ENCODE data around the gene HOXB3.
A peak's percentile ranks its signal among the peaks of the same experiment; 100 is the strongest.

HOXB3 gene

DNA sequence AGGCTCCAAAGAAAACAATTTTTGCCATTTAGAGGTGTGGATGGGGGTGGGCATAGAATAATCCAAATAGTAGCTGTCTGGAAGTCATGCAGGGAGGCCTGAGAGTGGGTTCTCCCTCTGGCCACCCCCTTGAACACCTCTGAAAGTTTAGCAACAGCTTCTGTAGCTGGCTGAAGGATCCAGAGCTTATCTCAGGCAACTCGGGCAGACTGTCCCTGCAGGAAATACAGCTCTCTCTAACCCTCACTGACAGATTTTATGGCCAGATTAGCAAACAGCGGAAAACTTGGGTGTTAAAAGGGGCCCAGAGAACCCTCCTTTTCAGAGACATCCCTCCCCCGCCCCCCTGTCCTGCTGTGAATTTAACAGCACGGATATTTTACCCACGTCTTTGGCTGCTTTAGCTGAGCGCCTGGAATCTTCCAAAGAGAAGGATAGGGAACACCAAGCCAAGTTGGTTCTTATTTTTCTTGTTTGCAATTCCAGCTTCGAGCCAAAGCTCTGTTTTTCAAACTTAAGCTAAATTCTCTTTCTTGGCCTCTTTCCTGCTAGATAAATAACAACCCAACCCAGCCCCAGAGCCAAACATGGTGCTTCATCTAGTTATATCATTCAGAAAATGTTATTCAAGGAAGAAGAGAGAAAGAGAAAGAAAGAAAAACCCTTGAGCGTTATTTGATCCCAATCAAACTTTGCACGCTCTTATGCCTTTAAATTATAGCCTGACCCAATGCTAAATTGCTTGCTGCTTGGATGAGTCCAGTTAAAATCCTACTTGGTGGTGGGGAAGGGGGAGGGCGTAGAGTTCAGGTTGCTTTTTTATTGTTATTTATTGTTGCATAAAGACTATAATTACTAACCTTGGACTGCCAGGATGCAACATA is 42.9 kb downstream of the HOXB3 start:
- peaks cover 56% of the 10 kb centered on the region for H3K27me3 Mint-ChIP-seq
- ATAC-seq = no peak
- no peaks in the 10 kb centered on the region for H3K36me3 Mint-ChIP-seq
- no peak overlapping the region for H3K4me3 Mint-ChIP-seq
- no peaks in the 10 kb centered on the region for H3K9me3 Mint-ChIP-seq
- H3K27ac Mint-ChIP-seq = no peak overlapping the region
- H3K4me1 Mint-ChIP-seq = peaks cover 20% of the 10 kb centered on the region

DNA sequence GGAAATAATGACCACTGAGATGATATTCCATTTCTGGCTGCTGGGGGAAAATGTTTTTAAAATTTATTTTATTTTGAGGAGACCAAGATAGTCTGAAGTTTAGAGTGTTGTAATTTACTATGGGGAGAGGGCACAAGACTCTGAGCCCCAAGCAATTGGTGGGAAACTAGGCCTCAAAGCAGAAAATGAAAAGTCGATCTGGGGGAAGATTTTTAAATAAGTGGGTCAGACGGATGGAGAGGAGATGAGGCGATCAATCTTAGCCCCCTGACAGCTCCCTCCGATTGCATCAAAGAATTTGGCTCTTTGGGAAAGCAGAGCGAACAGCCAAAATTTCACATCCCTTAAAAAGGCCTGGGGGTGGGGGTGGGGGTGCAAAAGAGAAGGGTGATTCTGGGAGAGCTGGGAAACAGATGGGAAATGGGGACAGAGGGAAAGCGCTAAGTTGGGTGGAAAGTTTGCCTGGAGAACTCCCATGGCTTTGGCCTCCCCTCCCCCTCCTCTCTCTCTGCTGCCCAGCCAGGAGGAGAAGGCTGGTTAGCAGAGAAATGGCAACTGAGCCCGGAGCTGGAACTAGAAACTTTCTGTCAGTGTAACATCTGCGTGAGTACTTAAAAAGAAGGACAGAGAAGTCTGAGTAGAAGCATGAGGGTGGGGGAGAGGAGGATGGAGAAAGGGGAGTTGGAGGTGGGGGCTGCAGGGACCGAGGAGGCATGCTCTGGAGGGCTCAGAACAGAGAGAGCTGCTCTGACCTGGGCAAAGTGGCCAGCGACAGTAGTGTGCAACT is 43.7 kb downstream of the HOXB3 start:
- no peaks in the 10 kb centered on the region for H3K9me3 Mint-ChIP-seq
- H3K27me3 Mint-ChIP-seq = peaks cover 56% of the 10 kb centered on the region
- H3K4me3 Mint-ChIP-seq = no peak overlapping the region
- no peak for ATAC-seq
- no peak overlapping the region for H3K27ac Mint-ChIP-seq
- H3K4me1 Mint-ChIP-seq = peaks cover 28% of the 10 kb centered on the region
- no peaks in the 10 kb centered on the region for H3K36me3 Mint-ChIP-seq

DNA sequence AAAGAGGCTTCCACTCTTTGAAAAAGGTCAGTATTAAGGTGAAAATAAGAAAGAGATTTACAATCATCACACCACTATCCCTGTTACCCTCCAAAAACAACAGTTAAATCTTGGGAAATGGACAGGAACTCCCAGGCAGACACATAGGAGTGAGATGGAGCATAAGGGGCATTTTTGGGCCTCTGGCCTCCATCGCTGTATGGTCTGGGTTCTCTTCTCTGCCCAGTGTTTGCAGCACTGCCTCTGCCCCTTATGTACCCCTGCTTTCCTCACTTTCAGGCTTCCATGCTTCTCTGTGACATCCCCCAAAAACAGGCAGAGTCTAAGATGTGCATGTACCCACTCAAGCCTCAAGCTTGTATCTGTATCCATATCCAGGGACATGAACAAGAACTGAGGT is 44.5 kb downstream of the HOXB3 start:
- peaks cover 34% of the 10 kb centered on the region for H3K4me1 Mint-ChIP-seq
- H3K27ac Mint-ChIP-seq = no peak overlapping the region
- no peak for ATAC-seq
- H3K36me3 Mint-ChIP-seq = no peaks in the 10 kb centered on the region
- H3K27me3 Mint-ChIP-seq = peaks cover 64% of the 10 kb centered on the region
- no peaks in the 10 kb centered on the region for H3K9me3 Mint-ChIP-seq
- no peak overlapping the region for H3K4me3 Mint-ChIP-seq

DNA sequence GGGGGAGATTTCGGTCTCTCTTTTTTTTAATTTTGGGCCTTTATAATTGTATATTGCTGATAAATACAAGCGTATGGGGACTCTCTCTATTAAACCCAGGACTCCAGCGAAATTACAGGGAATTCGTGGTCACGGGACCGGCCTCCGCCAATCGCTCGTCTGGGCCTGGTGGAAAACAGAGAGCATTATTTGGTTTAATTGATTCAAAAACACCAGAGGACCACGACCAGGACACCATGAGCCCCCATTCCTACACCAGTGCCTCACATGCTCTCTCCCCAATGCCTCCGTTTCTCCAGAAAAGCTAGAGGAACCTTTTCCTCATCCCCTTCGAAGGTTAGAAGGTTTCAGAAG is 45.0 kb downstream of the HOXB3 start, which contains the start of gene HOXB2:
HOXB2 (minus strand) TSS at position 88 of the 354 bp plus-strand sequence. CDS start 198 bp downstream, outside the sequence.
- ATAC-seq = no peak
- no peaks in the 10 kb centered on the region for H3K36me3 Mint-ChIP-seq
- peaks cover 34% of the 10 kb centered on the region for H3K4me1 Mint-ChIP-seq
- H3K4me3 Mint-ChIP-seq = peak within 1 kb of the TSS; percentile 75
- no peaks in the 10 kb centered on the region for H3K9me3 Mint-ChIP-seq
- no peak within 1 kb of the TSS for H3K27ac Mint-ChIP-seq
- peaks cover 70% of the 10 kb centered on the region for H3K27me3 Mint-ChIP-seq

DNA sequence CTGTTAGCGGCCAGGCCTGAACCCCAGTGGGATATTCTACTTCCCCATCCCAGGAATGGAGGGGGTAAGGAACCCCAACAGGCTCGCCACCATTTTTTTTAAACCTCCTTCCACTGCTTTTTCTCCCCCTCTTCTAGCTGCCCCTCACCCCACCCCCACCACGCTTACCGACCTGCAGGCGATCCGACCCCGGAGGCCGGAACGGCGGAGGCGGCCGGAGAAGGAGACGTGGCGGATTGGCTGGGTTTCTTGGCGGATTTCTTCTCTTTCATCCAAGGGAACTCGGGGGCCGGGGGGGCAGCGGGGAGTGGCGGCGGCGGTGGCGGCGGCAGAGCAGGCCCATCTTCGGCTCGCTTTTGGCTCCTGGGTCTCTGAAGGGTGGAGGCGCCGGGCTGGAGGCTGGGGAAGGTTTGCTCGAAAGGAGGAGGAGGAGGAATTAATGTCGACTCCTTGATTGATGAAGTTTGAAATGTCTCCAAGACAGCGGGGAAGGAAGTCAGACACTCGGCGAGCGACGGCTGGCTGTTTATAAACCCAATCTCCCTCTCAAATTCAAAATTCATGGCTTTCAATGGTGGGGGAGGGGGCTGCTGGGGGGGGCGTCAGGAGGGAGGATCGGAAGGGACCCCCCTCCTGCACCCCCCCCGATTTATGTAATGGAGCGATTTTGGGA is 45.6 kb downstream of the HOXB3 start:
- peaks cover 75% of the 10 kb centered on the region for H3K27me3 Mint-ChIP-seq
- H3K9me3 Mint-ChIP-seq = no peaks in the 10 kb centered on the region
- no peak for ATAC-seq
- no peak overlapping the region for H3K27ac Mint-ChIP-seq
- H3K4me3 Mint-ChIP-seq = peak overlapping the region; percentile 75
- H3K4me1 Mint-ChIP-seq = peaks cover 34% of the 10 kb centered on the region
- no peaks in the 10 kb centered on the region for H3K36me3 Mint-ChIP-seq

DNA sequence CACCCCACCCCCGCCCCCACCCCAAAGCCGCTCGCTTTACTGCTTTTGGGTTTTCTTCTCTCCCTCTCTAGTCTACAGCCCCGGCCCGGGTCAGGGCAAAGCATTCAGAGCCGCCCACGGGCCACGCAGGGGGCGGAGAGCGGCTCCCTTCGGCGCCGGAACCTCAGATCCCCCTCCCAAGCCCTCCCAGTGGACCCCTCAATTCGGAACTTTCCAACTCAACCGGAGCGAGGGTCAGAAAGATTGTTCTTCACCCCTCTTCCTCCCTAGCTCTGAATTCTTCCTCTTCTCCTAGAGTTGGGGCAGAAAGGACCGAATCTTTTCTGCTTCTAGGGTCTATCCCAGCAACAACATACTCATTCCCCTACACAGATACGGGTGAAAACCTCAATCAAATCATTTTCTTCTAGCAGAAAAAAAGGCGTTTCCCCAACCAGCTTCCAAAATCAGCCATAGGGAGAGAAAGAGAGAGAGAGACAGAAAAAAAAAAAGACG is 46.1 kb downstream of the HOXB3 start:
- Mint-ChIP-seq H3K27me3 (peaks cover 79% of the 10 kb centered on the region), H3K9me3 (no peaks in the 10 kb centered on the region), H3K4me3 (peak overlapping the region; percentile 75), H3K36me3 (no peaks in the 10 kb centered on the region), H3K27ac (no peak overlapping the region), H3K4me1 (peaks cover 34% of the 10 kb centered on the region)
- no peak for ATAC-seq

DNA sequence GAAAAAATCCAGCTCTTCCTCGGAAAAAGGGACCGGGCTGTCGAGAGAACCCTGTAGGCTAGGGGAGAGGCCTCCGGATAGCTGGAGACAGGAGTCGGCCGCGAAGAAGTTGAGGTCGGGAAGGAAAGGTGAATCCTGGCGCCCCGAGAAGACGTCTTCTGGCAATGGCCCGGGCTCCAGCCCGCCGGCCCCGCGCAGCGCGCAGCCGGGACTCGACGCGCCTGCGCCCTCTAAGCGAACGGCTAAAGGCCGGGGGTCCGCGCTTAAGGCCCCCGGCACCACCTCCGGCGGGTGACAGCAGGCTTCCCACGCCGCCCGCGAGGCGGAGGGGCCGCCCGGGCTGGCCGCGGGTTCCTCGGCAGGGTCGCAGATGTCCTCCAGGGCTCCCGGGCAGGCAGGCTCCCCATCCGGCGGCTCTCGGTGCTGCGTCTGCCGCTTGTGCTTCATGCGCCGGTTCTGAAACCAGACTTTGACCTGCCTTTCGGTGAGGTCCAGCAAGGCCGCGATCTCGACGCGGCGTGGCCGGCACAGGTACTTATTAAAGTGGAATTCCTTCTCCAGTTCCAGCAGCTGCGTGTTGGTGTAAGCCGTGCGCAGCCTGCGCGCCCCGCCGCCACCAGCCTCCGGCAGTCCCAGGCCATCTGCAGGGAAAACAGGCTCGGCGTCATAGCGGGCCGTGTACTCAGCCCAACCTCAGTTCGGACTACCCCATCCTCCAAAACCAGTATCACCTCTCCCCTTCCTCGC is 46.8 kb downstream of the HOXB3 start:
- Mint-ChIP-seq H3K4me3 (peak overlapping the region; percentile 88), H3K27me3 (peaks cover 79% of the 10 kb centered on the region), H3K4me1 (peaks cover 34% of the 10 kb centered on the region)

DNA sequence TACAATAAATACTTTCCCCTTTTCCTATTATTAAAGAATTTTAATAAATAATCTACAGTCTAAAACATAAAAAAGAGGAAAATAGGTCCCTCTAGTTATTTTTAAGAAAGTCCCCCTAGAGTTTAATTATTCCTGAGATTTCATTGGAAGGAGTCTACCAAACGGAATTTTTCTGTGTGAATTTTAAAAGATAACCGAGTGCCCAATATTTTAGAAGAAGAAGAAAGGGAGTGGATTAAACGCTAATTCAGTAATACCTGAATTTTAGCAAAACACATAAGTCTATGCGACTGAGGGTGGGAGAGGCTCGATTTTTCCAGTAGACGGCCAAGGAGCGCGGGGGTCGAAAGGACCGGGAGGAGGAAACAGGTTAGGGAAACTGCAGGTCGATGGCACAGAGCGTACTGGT is 47.3 kb downstream of the HOXB3 start:
- no peaks in the 10 kb centered on the region for H3K36me3 Mint-ChIP-seq
- H3K27ac Mint-ChIP-seq = peak overlapping the region; percentile 87
- H3K4me1 Mint-ChIP-seq = peaks cover 34% of the 10 kb centered on the region
- ATAC-seq = no peak
- H3K27me3 Mint-ChIP-seq = peaks cover 82% of the 10 kb centered on the region
- H3K4me3 Mint-ChIP-seq = peak overlapping the region; percentile 88
- no peaks in the 10 kb centered on the region for H3K9me3 Mint-ChIP-seq

More for the DNA sequence above, 46.8 kb downstream of the HOXB3 start:
- no peaks in the 10 kb centered on the region for H3K9me3 Mint-ChIP-seq
- H3K36me3 Mint-ChIP-seq = no peaks in the 10 kb centered on the region
- ATAC-seq = peak; percentile 58
- no peak overlapping the region for H3K27ac Mint-ChIP-seq

DNA sequence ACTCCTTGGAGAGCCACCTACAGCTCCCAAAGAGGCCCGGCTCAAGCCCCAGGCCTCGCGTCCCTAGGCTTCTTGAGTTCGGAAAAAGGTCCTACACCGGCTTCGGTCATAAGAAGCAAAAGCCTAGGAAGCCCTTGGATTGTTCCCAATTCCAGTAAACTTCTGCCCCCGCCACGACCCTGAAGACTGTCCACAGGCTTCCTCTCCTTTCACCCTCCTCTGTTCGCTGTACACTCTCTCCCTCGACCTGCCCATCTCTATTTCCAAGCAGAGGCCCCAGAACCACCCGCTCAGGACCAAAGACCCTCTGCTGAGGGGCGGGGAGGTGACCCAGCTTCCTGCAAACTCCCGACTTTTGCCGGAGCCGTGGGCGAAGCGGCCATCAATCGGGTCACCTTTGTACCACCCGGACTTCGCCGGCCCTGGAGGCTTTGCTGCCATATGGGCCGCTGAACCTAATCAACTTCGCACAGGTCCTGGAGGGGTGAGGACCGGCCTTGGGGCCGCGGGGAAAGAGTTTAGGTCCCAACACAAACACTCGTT is 47.9 kb downstream of the HOXB3 start:
- no peaks in the 10 kb centered on the region for H3K36me3 Mint-ChIP-seq
- H3K9me3 Mint-ChIP-seq = no peaks in the 10 kb centered on the region
- H3K4me1 Mint-ChIP-seq = peaks cover 34% of the 10 kb centered on the region
- ATAC-seq = no peak
- H3K4me3 Mint-ChIP-seq = peak overlapping the region; percentile 80
- peaks cover 88% of the 10 kb centered on the region for H3K27me3 Mint-ChIP-seq
- H3K27ac Mint-ChIP-seq = peak overlapping the region; percentile 87

DNA sequence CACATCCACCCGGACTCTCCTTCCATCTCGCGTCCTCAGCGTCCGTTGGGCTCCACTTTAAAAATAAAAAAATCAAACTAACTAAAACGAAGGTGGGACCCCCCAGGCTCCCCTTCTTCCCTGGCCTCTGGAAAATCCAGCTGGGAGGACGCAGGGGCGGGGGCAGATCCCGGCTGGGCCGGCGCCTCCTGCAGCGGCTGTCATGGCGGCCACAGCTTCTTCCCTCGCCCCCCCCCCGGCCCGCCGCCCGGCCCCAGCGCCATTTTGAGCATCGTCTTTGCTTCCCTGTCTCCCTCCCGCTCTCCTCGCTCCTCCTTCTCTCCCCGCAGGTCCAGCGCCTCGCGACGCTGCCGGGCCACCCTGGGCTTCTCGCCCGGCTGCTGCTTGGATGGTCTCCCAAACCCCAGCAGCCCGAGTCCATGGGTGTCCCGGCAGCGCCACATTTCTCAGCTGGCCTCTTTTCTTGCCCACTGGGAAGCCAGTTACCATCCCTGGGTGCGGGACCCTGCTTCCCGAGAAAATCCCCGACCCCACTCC is 48.4 kb downstream of the HOXB3 start:
- Mint-ChIP-seq H3K27ac (peak overlapping the region; percentile 87), H3K27me3 (peaks cover 90% of the 10 kb centered on the region), H3K4me1 (peaks cover 34% of the 10 kb centered on the region), H3K36me3 (no peaks in the 10 kb centered on the region), H3K4me3 (peak overlapping the region; percentile 80), H3K9me3 (no peaks in the 10 kb centered on the region)
- no peak for ATAC-seq

DNA sequence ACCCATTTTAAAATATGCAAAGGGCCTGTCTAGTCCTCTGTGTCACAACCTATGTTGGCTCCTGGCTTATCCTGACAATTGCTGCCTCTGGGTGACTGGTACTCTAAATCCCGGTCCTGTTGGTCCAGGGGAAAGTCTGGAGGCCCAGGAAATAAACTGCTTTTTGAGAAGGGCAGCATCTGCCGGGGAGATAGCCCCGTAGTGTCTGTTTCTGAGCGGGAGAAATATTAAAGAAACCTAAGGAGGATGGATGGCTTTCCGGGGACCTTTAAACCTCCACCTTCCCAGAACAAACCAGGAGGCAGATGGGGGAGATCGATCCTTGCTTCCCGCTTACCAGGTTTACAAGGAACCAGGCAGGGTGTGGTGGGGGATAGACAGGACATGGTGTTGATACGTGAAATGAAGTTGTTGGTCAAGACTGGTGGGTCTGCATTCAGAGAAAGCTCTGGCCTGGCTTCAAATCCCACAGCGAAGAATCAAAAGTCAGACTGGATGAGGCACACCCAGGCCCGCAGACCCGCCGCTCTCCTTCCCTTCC is 48.9 kb downstream of the HOXB3 start:
- Mint-ChIP-seq H3K36me3 (no peaks in the 10 kb centered on the region), H3K27me3 (peaks cover 90% of the 10 kb centered on the region), H3K4me3 (peak overlapping the region; percentile 80), H3K27ac (peak overlapping the region; percentile 87), H3K4me1 (peaks cover 34% of the 10 kb centered on the region), H3K9me3 (no peaks in the 10 kb centered on the region)
- no peak for ATAC-seq

DNA sequence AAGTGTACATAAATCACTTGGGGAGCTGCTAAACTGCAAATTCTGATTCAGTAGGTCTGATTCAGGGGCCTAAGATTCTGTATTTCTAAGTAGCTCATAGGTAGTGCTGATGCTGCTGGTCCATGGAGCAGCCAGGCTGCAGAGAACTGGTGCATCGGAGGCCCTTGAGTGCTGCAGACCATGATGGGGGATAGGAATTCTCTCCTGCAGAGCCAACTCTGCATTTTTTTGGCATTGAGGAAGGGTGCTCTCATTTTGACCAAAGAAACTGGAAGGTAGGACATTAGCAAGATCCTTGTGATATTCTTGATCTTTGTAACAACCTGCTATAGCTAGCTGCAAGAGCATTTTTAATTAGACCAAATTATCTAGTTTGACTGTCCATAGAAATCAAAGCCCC is 49.8 kb downstream of the HOXB3 start:
- H3K36me3 Mint-ChIP-seq = no peaks in the 10 kb centered on the region
- peaks cover 34% of the 10 kb centered on the region for H3K4me1 Mint-ChIP-seq

DNA sequence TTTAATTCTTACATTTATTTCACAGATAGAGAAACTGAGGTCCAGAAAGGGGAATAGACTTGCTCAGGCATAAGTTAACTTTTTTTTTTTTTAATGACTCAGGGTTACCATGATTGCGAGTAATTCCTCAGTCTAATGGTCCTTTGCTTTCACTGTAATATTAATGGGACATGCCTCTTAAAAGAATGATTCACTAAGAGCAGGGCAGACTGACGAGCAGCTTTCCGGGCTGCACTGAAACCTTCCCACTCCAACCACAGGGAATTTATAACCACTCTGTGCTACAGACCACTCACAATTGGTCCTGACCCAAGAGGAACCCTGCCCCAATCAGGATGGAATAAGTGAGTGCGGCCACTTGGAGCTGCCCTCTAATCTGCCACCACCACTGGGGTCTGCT is 50.9 kb downstream of the HOXB3 start:
- ATAC-seq = no peak
- H3K4me1 Mint-ChIP-seq = peaks cover 32% of the 10 kb centered on the region
- H3K4me3 Mint-ChIP-seq = no peak overlapping the region
- H3K27me3 Mint-ChIP-seq = peaks cover 74% of the 10 kb centered on the region
- H3K27ac Mint-ChIP-seq = no peak overlapping the region
- no peaks in the 10 kb centered on the region for H3K9me3 Mint-ChIP-seq
- no peaks in the 10 kb centered on the region for H3K36me3 Mint-ChIP-seq

More for the DNA sequence above, 49.8 kb downstream of the HOXB3 start:
- H3K27ac Mint-ChIP-seq = no peak overlapping the region
- no peak for ATAC-seq
- H3K9me3 Mint-ChIP-seq = no peaks in the 10 kb centered on the region
- no peak overlapping the region for H3K4me3 Mint-ChIP-seq
- H3K27me3 Mint-ChIP-seq = peaks cover 85% of the 10 kb centered on the region

DNA sequence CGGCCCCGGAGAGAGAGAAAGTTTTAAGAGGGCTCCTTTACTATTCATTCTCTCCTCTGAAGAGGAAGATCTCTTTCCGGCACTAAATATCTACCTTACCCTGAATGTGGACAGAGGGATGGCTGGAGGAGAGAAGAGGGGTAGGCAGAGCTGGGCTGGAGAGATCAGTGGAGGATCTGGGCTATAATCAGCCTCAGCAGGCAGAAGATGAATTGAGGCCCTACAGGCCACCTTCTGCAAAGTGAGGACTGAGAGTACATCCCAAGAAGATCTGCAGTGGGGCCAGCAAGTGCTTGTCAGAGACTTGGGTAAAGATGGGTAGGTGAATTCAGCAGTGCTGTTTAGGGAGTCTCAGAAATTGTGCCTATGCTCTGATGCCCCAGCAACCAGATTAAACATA is 52.7 kb downstream of the HOXB3 start:
- Mint-ChIP-seq H3K4me1 (peaks cover 15% of the 10 kb centered on the region), H3K36me3 (no peaks in the 10 kb centered on the region), H3K27me3 (peaks cover 56% of the 10 kb centered on the region), H3K27ac (no peak overlapping the region), H3K4me3 (no peak overlapping the region), H3K9me3 (no peaks in the 10 kb centered on the region)
- no peak for ATAC-seq

Measured in stimulated activated memory B cell treated with anti-CD40 and anti-IgM and Interleukin-4, amounts not matched to agents 10 μg/mL and 1 μg/mL and 100 μg/mL, for 72 hours (primary cell).